ENCODE data around the gene REPS1. TPM values are rescaled to one million over a fixed set of nuclear protein-coding genes. Genes with fewer than 3 reads are reported as not detected.

Gene REPS1
- total RNA-seq, 1 donor from 2014 or later: 57.5 TPM

GRCh38 chr6:138864343-138864890, 123.6 kb downstream of the REPS1 start:
- intact Hi-C loops (cut with micrococcal nuclease): no loop called here

GRCh38 chr6:138863321-138863720, 124.7 kb downstream of the REPS1 start:
- intact Hi-C loops (cut with micrococcal nuclease): no loop called here

- intact Hi-C loops (cut with micrococcal nuclease): no loop called here
Measured at GRCh38 chr6:138862456-138862855, 125.6 kb downstream of the REPS1 start.

GRCh38 chr6:138857775-138858174, 130.3 kb downstream of the REPS1 start:
- intact Hi-C loops (cut with micrococcal nuclease): no loop called here

- intact Hi-C loops (cut with micrococcal nuclease): no loop called here
Measured at GRCh38 chr6:138856654-138857053, 131.4 kb downstream of the REPS1 start.

Other genes starting within 250 kb of the REPS1 start
- 17.1 and 19.7 TPM in 2 replicates for gene CCDC28A, start 214.5 kb downstream of the REPS1 start, total RNA-seq
- gene ECT2L, start 192.2 kb downstream of the REPS1 start, total RNA-seq: not detected in 2 replicates
- 158 and 162 TPM in 2 replicates for gene ABRACL, start 40.5 kb upstream of the REPS1 start, total RNA-seq
- 38.0 and 40.0 TPM in 2 replicates for gene HECA, start 146.8 kb upstream of the REPS1 start, total RNA-seq